ENCODE measurements around the gene ZNF212.

GRCh38 chr7:149252378-149252777 is 12.9 kb downstream of the ZNF212 start:
- no peak for TF ChIP-seq POLR2A (IDR thresholded peaks at IDR 0.05)
- TF ChIP-seq, protein P1, sequence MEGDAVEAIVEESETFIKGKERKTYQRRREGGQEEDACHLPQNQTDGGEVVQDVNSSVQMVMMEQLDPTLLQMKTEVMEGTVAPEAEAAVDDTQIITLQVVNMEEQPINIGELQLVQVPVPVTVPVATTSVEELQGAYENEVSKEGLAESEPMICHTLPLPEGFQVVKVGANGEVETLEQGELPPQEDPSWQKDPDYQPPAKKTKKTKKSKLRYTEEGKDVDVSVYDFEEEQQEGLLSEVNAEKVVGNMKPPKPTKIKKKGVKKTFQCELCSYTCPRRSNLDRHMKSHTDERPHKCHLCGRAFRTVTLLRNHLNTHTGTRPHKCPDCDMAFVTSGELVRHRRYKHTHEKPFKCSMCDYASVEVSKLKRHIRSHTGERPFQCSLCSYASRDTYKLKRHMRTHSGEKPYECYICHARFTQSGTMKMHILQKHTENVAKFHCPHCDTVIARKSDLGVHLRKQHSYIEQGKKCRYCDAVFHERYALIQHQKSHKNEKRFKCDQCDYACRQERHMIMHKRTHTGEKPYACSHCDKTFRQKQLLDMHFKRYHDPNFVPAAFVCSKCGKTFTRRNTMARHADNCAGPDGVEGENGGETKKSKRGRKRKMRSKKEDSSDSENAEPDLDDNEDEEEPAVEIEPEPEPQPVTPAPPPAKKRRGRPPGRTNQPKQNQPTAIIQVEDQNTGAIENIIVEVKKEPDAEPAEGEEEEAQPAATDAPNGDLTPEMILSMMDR (IDR thresholded peaks at IDR 0.05) = no peak
